GM12801 (cell line): ENCODE results near the gene AP1B1.

Experiments
- TF ChIP-seq, protein P1 (sequence below): IDR thresholded peaks from one replicate; pipeline ENCODE4 v1.5.1; 2011; ENCODE audit warnings: control low read depth; ENCODE audit not compliant: insufficient read length; ENCODE audit errors: extremely low read depth

AP1B1 gene

DNA sequence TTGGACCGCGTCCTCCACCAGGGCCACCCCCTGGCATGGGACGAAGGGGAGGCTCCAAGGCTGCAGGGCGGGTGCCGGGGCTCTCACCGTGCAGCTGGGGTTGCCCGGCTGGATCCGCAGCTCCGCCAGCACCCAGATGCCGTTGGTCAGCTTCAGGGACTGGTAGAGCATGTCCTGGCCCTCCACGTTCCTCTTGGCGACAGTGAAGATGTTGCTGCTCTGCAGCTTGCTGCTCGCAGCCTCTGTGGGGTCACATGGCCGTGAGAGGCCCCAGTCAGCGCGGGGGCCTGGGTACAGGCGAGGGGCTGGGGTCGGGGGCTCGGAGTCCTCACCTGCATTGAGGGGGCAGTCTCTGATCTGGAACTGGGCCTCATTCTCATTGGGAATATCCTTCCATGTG, 58.1 kb downstream of the AP1B1 start:
- TF ChIP-seq, protein P1, sequence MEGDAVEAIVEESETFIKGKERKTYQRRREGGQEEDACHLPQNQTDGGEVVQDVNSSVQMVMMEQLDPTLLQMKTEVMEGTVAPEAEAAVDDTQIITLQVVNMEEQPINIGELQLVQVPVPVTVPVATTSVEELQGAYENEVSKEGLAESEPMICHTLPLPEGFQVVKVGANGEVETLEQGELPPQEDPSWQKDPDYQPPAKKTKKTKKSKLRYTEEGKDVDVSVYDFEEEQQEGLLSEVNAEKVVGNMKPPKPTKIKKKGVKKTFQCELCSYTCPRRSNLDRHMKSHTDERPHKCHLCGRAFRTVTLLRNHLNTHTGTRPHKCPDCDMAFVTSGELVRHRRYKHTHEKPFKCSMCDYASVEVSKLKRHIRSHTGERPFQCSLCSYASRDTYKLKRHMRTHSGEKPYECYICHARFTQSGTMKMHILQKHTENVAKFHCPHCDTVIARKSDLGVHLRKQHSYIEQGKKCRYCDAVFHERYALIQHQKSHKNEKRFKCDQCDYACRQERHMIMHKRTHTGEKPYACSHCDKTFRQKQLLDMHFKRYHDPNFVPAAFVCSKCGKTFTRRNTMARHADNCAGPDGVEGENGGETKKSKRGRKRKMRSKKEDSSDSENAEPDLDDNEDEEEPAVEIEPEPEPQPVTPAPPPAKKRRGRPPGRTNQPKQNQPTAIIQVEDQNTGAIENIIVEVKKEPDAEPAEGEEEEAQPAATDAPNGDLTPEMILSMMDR = no peak

DNA sequence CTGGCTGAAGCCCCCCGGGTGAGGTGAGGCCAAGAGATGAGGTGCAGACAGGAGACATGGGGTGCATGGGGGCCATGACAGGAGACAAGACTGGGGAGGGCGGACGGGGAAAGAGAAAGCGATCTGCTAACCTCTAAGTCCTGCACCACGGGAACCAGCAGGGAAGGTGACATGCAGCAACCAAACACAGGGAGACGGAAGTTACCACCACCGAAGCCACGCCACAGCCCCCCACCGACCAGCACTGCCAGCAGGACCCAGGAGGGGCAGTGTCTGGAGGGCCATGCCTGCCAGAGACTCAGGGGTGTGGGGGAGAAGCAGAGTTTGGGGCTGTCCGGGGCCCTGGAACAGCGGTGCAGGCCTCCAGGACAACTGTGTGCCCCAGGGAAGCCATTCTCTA, 58.8 kb downstream of the AP1B1 start:
- TF ChIP-seq, protein P1 = no peak

DNA sequence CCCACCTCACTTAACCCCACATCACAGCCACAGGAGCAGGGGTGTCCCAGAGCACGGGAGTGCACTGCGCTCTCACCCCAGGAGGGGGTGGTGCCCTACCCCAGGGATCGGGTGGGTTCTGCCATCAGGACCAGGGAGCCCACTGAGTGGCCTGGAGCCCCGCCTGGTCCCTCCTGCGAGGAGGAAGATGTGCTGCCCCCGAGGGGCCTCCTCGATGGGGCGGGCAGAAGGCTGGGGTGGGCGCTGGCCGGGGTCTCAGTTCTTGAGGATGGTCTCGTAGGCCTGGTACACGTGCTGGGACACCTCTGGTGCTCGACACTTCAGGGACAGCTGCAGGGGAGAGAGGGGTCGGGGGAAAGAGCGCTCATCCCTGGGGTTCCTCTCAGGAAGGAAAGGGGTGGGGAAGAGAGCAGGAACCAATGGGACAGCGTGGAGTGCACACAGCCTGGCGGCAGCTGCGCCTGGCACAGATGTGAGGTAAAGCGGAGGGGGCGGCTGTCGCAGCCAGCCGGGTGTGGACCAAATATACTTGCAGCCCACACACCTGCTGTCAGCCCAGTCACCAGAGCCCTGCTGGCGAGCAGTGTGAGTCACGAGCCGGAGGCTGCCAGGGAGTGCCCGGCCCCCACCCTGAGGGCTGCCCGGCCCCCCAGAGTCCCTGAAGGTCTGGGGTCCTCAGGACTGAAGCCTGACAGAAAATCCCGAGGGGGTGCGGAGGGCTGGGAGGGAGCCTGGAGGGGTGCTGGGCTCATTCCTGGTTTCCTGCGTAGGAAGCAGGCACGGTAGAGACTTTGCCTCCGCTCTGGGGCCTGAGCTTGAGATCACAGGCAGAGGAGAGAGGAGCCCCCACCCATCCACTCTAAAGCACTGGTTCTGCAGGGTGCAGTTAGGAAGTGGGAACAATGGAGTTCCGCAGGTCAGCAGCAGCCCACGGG, 59.5 kb downstream of the AP1B1 start:
- TF ChIP-seq, protein P1 = no peak

DNA sequence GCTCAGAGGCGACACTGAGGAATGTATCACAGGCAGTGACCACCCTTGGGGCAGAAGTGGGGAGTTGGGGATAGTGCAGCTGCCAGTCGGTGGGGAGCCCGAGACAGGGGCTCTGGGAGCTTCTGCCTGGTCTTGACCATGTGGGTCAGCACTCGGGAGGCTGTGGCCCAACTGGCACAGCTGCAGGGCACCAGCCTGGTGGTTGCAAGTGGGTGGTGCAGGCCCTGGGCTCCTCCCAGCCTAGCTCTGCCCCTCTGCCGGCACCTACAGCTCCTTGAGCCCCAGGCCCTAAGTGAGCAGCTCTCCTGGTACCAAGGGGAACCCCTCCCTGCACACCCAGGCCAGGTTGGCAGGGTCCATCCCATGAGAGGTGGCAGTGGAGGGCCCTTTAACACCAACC, 60.3 kb downstream of the AP1B1 start:
- TF ChIP-seq, protein P1 = no peak

DNA sequence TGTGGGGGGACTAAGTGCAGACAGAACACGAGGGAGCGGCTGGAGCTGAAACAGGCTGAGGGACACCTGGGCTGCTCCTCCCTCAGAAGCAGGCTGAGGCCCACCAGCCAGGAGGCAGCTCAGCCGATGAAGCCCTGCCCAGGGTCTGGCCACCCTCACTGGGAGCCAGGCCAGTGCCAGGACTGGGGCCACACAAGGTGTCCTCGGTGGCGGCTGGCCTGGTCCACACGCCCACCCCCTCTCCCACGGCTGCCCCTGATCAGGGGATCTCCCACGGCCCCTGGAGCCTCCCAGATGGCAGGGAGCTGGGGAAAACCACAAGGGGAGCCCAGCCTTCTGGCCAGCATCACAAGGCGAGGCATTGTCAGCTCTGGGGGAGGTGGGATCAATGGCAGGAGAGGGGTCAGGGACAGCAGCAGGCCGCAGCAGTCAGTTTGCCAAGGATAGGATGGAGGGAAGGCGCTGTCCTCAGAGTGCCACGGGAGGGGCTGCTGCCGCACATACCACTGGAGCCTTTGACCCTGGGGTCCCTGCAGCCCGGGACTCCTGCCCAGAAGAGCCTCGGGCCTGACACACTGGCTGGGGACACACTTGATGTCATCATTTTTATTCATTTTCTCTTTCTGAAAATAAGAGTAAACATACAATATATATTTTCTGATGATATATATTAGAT, 61.1 kb downstream of the AP1B1 start:
- TF ChIP-seq, protein P1 = no peak

DNA sequence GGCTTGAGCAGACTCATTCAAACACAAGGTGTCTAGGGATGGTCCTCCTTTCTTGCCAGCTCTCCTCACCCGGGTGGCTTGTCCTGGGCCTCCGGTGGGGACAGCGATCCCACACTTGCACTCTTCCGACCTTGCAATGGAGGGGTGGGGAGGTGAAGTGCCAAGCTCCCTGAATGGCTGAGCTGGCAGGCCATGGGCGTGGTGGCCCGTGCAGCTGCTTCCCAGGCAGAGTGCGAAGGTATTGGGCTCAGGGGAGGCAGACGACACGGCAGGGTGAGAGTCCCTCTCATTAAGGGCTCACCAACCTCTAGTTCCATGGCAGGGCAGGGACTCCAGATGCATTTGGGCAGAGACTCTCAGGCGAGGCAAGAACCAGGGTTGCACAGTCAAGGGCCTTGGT, 61.9 kb downstream of the AP1B1 start:
- TF ChIP-seq, protein P1 = no peak

DNA sequence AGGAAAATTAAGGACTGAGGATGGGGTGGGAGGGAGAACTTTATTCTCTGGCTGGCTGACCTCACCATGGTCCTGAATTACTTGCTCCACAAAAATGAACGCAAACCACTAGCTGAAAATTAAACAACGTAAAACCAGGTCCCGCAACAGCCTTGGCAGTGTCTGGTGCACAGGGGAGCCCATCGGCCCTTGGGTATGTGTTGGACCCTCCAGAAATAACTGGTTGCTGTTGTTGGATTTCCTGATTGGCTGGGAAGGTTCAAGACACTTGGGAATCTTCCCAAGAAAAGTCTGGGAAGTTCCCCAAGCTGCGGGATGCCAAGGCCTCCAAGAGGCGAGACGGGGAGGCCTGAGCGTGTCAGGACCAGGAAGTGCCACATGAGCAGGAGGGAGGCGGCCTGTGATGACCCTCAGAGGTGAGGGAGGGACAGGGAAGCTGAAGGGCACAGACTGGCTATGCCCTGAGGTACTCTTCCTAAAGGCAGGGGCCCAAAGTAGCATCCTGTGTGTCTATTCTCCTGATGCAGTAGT, 62.5 kb downstream of the AP1B1 start:
- TF ChIP-seq, protein P1 = no peak
